Measurements from ENCODE around the gene NPAS3. TPM values are rescaled to one million over a fixed set of nuclear protein-coding genes. Genes with fewer than 3 reads are reported as not detected.

NPAS3 gene
- total and polyA plus RNA-seq, 2 of the 13 experiments (the other 11 are each of a cell fraction or from before 2014, with no cell fraction given), result not detected

- TF ChIP-seq SALL2 (CRISPR knock-in tag; IDR thresholded peaks at IDR 0.05) (no peak), NFE2L2 (IDR thresholded peaks at IDR 0.05; ENCODE audit: low read length) (no peak; the same call in 1 of the 2 replicates), HMG20A (CRISPR knock-in tag; IDR thresholded peaks at IDR 0.05; ENCODE audit: borderline replicate concordance) (no peak), ZNF747 (CRISPR knock-in tag; IDR thresholded peaks at IDR 0.05; ENCODE audit: borderline replicate concordance) (0 out of 2 replicates have a peak, but pooled peaks have one; percentile 13), ZNF75D (CRISPR knock-in tag; IDR thresholded peaks at IDR 0.05; ENCODE audit: borderline replicate concordance) (no peak), ZNF225 (CRISPR knock-in tag; IDR thresholded peaks at IDR 0.05) (no peak), RAD21 (CRISPR knock-in tag; IDR thresholded peaks at IDR 0.05) (peak; percentile 94), ZBTB10 (CRISPR knock-in tag; IDR thresholded peaks at IDR 0.05; ENCODE audit: borderline replicate concordance) (no peak), PRDM4 (CRISPR knock-in tag; IDR thresholded peaks at IDR 0.05; ENCODE audit: borderline replicate concordance) (no peak), HCFC1 (IDR thresholded peaks at IDR 0.05; ENCODE audit: low read depth, low read length) (no peak), U2AF2 (IDR thresholded peaks at IDR 0.05; ENCODE audit: low read depth, low read length) (no peak), KDM3A (CRISPR knock-in tag; IDR thresholded peaks at IDR 0.05; ENCODE audit: low read depth) (peak; percentile 84; the same call in 1 of the 2 replicates), ZNF574 (CRISPR knock-in tag; IDR thresholded peaks at IDR 0.05) (peak; percentile 38; the same call in 1 of the 2 replicates), ZNF800 (CRISPR knock-in tag; IDR thresholded peaks at IDR 0.05) (0 out of 2 replicates have a peak, but pooled peaks have one; percentile 47), MYPOP (CRISPR knock-in tag; IDR thresholded peaks at IDR 0.05) (peak; percentile 25; the same call in 1 of the 2 replicates)
Measured at GRCh38 chr14:33792720-33793368, 854.2 kb downstream of the NPAS3 start (continued).

All from HepG2 (cell line).